GM18507 (cell line): Measurements from ENCODE around the gene KIFC3.
A peak's percentile ranks its signal among the peaks of the same experiment; 100 is the strongest.
"Not testable (repeated sequence)": the region's sequence is repeated elsewhere in the genome, so short reads cannot be mapped to it uniquely, and the experiment has no call there.

Experiments used
- DNase-seq: peaks from one replicate; pipeline ENCODE4 v3.0.0; 2011; ENCODE audit warnings: low read depth; ENCODE audit not compliant: insufficient read length; ENCODE audit errors: extremely low spot score
- FAIRE-seq: peaks from 2 replicates; lab custom pipeline; 2011; peaks lifted over from hg19 to GRCh38; lab: Jason Lieb, UNC

The KIFC3 gene

DNA sequence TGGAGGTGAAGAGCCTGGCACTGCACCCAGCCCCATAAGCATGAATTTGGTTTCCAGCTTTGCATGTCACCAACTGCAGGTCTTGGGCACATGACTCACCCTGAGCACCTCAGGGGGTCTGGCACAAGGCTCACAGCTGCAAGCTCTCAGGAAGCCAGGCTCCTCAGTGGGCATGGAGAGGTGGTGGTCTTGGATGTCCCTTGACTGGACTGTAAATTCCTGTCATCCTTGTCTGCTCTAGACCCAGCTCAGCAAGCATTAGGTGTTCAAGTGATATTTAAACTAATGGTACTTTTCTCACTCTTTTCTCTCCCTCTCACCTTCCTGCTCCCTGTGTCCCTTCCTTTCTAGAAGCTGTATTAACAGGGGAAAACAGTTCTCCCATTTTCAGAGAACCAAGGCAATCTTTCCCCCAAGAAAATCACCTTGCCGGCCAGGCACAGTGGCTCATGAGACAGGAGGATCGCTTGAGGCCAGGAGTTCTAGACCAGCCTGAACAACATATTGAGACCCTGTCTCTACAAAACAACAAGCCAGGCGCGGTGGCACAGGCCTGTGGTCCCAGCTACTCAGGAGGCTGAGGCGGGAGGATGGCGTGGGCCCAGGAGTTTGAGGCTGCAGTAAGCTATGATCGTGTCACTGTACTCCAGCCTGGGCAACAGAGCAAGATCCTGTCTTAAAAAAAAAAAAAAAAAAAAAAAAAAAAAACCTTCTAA, 5.1 kb upstream of the KIFC3 start:
- DNase-seq (no peak), FAIRE-seq (no peak)

DNA sequence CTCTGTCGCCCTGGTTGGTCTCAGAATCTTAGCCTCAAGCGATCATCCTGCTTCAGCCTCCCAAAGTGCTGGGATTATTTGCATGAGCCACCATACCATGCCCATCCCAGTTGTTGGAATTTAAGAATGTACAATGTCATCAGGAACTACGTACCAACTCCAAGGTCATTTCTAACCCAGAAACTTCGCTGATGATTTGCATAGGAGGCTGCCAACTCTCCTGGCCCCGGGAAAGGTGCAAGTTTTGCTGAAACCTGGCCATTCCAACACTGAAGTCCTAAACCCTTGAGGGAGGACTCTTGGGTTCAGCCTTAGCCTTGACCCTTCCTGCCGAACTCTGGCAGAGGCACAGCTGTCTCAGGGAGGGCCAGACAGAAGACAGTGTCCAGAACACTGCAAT, 2.9 kb upstream of the KIFC3 start:
- no peak for DNase-seq
- no peak for FAIRE-seq

DNA sequence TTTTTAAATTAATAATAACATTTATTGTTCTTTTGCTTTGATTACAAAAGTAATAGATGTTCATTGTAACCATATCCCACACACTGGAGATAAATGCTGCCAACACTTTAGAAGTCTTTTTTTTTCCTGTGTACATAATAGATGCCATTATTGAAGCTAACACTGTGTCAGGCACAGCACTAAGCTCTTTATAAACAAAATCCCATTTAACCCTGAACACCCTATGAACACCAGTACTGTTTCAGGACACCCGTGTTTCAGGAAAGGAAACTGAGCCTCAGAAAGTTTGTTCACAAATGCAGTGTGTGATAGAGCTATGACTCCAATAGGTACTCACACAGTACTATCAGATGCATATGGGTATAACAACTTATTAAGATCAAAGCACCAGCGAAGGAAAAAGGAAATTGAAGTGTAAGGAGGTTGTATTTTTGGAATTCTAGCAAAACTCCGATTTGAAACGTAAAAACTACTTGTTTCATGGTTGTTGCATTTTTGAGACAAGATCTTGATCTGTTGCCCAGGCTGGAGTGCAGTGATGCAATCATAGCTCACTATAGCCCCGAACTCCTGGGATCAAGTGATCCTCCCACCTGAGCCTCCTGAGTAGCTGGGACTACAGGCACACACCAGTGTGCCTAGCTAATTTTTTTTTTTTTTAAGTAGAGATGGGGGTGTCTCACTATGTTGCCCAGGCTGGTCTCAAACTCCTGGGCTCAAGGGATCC, 2.0 kb upstream of the KIFC3 start:
- DNase-seq (no peak), FAIRE-seq (no peak)

DNA sequence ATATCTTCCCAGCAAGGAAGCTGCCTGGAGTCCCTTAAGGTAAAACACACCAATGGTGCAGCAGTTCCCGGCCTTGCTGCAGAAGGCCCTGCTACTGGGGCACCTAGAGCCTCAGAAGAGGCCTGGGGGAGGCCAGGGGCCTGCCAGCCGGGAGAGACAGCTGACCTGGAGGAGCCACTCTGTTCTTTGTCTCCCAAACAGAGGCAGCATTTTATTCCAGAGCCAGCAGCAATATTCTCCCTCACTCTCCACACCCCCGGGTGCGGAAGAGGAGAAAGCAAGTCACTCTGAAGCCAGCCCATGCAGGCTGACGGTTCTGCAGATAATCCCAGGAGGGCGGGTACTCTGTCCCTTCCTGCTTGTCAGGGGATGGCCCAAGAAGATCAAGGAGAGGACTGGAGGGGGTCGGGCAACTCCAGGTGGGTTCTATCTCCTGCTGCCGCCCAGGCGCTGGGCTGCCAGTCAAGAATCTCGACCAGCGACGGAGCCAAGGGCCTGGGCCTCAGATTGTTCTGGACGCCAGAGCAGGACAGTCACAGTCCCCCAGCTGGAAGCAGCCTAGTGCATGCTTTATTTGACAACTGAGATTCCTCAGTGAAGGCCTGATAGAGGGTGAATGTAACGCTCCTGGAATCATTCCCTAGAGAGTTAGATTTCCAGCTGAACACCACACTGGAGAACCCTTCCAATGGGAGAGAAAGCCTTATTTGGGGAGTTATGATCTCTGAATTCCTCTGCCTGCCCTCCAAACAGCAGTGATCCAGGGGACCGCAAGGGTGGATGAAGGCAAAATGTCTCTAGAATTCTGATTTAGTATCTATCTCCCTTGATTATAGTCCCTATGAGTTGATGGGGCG, 1.1 kb upstream of the KIFC3 start:
- FAIRE-seq = no peak

DNA sequence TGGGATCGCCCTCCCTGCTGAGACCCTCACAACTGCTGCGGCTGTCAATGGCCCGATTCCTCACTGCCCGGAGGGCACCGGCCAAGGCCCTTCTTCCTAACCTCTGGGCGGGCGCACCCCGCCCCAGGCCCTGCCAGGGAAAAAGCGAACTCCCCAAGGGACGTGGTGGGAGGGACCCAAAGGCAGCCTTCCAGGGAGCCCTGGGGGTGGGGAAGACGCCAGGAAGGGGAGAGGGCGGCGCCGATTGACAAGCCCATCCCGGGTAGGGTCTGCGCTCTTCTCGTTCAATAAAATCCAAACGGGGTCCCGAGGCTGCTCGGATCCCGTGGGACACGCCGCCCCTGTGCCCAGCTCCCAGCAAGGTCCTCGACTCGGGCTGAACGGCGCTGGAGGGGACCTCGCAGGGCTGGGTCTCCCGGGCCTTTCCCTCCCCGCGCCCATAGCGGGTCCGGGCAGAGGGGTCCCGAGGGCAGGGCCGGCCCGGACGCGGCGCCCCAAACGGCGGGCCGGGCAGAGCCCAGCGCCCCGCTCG, 416 bp downstream of the KIFC3 start:
- DNase-seq = no peak
- FAIRE-seq = no peak

More for the DNA sequence above, 1.1 kb upstream of the KIFC3 start:
- no peak for DNase-seq

DNA sequence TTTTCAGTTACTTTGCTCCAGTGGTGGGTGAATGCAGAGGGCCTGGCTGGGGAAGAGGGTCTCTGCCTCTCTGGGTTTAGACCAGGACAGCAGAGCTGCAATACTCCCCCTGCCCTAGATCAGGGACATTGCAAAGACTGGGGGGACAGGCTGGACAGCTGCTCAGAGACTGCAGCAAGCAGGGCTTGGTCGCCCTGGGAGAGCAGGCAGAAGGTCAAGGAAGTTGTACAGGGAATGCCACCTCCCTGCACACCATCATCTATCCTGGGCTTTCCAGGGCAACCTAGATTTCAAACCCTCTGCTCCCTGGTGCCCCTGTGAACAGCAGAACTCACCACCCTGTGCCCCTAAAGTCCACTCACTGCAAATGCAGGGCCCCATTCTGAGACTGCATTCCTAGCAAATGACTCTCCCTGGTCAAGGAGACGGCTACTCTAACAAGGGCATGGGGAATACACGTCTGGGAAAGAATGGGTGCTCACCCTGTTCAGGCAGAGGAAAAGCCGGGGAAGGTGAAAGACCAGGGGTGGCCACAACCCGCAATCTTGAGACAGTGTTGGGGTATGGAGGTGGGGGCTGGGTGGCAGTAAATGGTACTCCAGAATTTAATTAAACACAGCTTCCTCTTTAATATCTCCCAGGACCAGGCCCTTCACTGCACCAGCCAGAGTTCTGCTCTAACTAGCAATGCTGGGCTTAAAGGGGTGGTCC, 1.0 kb downstream of the KIFC3 start:
- DNase-seq = no peak
- FAIRE-seq = no peak

DNA sequence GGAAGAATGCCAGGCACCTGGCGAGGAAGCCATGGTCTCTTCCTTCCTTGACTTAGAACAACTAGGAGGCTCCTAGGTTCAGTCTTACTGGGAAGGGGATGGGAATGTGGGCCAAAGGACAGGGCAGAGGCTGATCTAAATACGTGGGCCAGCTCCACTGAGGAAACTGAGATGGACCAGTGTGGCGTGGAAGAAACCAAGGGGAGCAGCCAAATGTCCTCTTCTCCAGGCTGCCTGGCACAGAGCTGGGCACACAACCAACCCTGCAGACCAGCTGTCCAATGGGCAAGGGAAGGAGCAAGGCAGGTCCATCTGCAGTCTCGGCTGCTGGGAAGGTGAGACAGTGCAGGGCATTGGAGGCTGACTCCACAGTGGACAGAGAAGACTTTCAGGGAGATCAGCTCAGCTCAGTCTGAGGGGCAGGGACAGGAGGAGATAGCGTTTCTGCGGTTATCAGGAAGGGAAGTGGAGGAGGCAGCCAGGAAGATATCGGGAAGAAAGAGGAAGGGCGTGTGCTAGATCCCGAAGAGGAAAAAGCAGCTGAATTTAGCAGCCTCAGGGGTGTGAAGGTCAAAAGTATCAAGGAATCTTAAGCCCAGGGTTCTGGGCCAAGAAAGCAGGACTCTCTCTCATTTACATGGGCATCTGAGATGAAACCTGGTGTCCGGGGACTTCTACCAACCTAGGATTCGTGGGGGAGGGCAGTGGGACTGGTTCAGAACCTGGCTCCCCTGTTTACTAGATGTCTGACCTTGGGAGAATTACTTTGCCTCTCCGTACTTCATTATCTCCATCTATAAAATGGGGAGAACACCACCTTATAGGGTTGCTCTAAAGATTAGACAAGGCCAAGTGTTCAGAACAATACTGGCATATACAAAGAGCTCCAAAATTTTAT, 1.8 kb downstream of the KIFC3 start:
- FAIRE-seq (no peak), DNase-seq (no peak)

DNA sequence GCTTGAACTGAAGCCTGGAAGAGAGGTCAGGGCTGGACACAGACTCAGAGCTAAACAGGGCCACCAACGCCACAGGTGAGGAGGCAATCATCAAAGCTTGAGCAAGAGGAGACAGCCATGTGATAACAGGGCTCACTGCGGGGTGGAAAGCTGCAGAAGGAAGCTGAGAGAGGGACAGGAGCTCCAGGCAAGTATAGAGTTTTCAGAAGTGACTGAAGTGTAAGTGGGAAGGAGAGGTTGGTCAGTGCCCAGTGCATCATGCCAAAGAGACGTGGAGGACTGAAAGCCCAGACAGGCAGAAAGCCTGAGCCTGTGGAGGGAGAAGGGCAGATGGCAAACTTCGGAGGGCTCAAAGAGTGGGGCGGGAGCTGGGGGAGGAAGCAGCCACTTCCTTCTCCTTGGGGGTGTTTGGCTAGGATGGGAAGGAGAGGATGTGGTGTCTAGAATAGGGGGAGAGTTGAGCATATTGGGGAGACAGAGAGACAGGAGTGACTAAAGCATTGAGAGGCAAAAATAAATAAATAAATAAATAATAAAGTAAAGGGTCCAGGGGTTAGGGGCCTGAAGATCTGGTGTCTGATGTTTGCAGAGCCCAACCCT, 2.6 kb downstream of the KIFC3 start:
- DNase-seq (no peak), FAIRE-seq (no peak)

DNA sequence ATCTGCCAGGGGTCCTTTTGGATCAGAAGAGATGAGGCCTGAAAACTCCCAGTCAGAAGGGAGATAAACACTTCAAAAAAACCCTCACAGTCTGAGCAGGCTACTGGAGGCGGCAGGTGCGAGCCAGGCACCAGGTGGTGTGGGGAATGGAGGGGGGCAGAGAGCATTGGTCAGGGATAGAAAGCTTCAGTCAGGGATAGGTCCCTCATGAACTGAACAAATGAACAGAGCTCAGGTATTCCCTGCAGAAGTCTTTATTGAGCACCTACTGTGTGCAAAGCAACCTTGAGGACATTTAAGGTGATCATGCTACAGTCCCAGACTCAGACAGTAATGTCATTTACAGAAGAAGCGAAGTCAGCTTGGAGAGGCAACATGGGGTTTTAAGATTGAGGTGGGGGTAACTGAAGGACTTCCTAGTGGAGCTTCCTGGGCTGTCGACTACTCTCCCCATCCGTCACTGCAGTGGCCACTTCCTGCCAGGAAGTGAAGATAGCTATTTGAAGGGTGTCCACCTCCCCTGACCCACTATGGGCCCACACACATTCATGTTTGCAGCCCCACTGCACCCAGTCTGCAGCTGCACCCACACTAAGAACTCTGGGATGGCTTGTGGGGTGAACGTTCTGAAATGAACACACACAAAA, 3.2 kb downstream of the KIFC3 start:
- FAIRE-seq = no peak
- no peak for DNase-seq

DNA sequence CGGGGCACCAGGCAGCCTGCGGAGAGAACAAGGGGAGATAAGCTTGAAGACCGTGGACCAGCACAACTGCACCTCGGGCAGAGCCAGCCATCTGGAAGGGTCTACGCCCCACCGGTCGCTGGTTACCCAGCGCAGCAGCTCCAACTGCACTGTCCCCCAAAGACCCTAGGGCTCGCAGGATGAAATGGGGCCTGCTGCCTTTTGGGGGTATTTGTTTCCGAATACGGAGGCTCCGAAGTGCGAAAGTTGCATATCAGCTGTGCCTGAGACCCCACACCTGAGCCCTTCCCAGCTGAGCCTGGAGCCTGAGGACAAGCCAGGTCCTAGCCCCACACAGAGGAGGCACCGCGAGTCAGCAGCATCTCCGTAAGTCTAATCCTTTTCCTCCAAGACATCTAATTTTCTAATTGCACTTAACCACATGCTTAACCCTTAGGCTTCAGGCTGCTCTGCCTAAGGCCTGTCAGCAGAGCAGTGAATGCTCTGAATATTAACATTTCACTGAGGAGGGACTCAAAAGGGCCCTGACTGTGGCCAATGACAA, 4.0 kb downstream of the KIFC3 start:
- no peak for FAIRE-seq
- no peak for DNase-seq

DNA sequence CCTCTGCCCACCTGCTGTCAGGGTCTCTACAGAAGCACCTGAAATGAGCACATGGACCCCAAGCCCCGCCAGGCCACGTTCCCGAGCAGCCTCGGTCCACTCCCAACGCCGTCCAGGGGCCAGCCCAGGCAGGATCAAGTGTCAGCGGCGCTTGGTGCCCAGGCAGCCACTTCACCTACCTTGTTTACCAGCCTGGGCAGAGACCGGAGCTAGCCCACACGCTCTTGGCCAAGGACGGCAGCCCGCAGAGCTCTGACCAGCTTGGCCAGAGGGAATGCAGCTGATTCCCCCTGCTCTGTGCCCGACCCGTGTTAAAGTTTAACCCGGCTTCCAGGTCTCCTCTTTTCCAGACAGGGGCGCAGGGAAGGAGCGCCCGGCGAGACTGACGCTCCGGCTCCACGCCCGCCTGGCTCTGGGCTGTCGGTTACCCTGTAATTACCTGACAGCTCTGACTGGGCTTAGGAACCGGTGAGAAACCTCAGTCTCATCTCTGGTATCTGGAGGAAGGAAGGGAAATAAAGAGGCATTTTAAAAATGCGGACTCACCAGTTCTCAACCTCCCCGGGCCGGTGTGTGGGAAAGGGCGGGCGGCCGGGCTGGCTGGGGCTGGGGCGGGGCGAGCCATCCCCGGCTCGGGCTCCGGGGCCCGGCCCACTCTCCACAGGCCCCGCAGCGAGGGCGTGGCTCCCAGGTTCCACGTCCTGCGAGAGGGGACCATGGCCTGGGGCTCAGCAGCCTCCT, 4.6 kb downstream of the KIFC3 start:
- FAIRE-seq = no peak
- DNase-seq = no peak

DNA sequence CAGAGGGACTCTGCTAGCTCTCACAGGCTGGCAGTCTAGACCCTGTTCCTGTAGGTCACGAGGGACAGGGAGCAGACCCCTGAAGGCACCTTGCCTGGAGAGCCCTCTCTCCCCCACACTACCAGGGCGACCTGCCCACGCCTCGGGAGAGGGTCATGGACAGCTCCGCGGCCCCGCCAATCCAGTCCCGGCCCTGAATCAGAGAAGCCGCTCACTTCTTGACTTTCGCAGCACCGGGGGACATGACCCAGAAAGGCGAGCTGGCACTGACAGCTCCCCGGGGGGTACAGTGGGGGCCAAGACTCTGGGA, 5.1 kb downstream of the KIFC3 start:
- DNase-seq = no peak
- no peak for FAIRE-seq

DNA sequence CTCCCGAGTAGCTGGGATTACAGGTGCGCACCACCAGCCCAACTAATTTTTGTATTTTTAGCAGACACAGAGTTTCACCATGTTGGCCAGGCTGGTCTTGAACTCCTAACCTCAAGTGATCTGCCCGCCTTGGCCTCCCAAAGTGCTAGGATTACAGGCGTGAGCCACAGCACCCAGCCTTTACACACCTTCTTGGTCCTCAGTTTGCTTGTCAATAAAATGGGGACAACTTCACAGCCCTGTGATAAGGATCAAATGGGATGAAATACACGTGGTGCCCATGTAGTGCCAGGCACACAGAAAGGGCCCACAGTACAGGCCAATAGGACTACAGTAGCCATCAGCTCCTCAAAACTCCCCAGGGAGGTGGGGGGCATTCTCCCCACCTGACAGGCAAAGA, 6.3 kb downstream of the KIFC3 start:
- not testable (repeated sequence) for DNase-seq, FAIRE-seq

DNA sequence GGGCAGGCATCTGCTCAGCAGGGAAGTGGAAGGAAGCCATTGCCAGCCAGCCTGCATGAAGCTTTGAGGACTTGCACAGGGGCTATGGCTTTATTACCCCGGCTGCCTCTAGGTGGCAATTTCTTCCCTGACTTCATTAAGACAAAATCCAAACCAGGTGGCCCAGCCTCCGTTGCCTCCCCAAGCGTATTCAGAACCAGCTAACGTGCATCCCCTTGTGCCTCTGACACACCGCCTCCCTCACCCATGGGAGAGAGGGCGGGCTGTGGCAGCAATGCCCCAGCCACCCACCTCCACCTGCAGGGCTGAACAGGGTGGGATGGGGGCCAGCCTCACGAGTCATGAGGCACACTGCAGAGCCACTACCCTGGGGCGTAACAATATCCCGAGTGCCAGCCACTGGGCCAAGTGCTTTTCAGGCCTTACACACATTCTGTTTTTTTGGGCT, 6.8 kb downstream of the KIFC3 start:
- DNase-seq = peak; percentile 26
- peak; percentile 31 for FAIRE-seq

DNA sequence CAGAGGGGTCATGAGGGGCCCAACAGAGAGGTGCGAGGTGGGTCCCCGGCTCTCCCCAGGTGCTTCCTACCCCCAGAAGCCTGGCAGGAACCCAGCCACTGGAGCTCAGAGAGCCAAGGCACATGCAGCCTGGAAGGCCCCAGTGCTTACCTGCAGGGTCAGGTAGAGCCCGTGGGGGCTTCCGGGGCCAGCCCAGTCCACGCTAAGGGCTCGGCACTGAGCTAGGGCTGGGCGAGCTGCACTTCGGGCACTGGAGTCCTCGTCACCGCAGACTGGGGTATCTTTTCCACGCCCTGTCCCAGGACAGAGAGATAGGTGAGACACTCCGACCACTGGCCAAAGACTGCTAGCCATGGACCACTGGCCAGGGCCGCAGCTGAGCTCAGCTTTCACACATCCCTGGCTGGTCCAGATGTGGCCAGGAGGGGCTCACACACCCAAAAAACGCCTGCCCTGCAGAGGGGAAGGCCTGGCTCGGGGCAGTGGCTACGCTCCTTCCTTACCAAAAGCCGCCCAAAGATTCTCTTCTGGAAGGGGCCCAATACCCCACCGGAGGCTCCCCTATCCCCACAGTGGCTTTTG, 7.4 kb downstream of the KIFC3 start:
- no peak for FAIRE-seq
- DNase-seq = no peak

DNA sequence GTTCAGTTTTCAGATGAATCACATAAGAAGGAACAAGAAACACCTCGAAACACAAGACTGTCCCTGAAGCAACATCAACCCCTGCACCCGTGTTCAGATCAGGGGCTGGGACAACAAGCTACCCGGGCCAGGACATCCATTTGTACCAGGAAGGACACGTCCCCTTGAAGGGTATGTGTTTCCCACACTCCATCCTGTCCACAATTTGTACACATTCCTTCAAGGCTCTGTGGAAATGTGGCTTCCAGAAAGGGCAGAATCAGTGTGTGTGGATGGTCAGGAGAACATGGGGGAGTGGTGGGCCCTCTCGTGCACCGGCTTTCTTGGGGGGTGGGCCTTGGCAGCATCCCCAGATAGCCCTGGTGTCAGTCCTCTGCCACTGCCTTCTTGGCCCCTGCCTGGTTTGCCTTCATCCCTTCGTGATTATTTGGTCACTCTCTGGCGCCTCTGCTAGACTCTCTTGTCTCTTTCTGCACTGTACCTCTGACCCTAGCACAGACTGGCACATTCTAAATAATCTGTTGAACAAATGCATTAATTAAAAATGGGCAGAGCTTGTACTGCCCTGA, 10.3 kb downstream of the KIFC3 start:
- FAIRE-seq (no peak), DNase-seq (no peak)
